Activated CD8-positive, alpha-beta memory T cell treated with anti-CD3 and anti-CD28 coated beads for 4 hours (primary cell): ENCODE data around the gene HAAO.

Experiments used
- DNase-seq, 2 donors: peaks; one replicate each; pipeline ENCODE4 v3.0.0-alpha.2; 2020; ENCODE audit warnings: low read depth in 2 of 2

Gene HAAO

DNA sequence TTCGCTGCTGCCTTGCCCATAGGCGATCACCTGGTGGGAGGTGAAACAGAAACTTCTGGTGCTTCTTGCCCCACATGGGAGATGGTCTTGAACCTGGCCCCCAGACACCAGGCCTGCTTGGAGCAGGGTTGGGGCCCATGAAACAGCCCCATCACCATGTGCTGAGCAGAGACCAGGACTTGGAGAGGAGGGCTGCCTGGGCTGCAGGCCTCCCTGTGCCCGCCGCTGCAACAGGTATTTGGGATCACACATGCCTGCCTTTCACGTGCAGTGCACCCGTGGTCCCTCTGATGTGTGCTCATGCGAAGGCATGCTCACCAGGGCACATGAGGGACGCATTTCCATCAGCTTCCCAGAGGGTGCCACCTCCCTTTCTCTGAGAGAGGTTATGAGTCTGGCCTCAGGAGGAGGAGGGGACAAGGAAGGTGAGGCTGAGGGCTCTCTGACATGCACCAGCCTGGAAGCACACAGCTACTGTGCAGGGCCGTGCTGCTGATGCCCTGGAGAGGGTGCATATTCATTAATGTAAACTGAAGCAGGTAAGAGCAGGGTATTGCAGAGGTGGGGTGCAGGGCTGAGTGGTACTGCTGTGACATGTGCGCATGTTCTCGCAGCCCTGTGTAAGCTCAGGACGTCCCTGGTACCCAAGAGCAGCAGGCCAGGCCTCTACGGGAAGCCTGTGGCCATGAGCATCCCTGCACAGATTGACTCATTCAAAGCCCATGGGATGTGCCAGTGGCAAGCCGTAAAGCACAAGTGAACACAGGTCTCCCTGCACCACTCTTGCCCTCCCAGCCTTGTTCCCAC is 24.3 kb downstream of the HAAO start:
- no peak for DNase-seq

DNA sequence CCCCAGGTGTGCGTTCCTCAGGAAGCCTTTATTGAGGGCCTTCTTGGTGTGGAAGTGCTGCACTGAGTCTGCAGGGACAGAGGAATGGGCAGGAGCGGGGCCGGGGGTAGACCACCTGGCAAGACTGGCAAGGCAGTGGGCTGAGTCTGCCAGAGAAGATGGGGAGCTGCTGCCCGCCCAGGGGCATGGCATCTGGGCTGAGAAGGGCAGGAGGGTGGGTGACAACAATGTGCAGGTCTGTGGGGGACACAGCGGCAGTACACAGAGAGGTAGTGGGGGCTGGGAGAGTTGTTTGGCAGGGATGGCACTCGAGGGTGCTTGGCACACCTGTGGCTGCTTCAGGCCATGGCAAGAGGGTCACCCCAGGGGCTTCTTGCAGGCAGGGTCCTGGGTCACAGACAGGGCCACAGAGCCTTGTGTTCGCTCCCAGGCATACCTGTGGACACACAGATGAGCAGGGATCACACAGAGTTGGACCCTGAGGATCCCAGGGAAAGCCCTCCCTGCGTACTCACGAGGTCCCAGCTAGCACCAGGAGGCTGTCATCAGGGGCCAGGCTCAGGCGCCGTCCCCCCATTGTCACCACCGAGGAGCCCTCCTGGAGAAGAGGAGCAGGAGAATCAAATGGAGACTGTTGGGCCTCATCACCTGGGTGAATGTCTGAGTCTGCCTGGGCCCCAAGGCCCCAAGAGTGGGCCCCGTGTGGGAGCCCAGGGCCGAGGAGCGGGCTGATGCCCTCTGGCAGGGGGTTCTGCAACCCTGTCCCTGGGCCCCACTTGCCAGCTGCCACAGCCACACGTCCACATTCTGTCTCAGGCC is 25.1 kb downstream of the HAAO start:
- no peak for DNase-seq

DNA sequence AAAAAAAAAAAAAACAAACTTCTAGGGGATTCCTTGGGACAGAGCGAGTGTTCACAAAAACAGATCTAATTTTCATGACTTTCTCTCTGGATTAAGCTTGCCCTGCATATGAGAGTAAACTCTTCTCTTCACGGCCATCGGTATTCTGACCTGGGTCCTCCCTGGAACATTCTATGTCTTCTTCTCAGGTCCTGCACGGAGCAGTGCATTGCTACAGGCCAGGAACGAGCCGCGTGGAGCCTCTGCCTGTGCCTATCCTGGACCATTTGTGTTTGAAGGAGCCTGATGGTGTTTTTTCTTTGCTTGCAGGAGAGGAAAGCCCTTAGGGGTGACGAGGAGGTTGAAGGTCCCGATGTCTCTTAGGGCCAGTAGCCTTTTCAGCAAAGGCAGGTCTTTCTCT is 26.7 kb downstream of the HAAO start:
- DNase-seq = no peak

DNA sequence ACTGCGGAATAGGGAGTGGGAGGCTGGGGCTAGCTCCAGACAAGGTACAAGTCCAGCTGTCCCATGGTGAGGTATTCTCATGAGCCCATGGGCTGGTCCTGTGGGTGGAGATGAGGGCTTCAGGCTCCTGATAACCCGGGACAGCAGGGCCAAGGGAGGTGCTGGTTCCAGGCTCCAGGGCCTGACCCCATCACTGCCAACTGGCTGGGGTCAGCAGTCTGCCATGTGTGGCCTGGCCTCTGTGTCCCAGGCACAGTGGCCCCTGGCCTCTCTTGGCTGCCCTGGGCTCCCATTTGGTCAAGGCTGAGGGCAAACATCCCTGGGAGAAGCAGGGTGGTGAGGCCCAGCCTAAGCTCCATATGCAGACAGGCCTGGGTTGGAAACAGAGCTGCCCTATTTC is 27.5 kb downstream of the HAAO start:
- no peak for DNase-seq

DNA sequence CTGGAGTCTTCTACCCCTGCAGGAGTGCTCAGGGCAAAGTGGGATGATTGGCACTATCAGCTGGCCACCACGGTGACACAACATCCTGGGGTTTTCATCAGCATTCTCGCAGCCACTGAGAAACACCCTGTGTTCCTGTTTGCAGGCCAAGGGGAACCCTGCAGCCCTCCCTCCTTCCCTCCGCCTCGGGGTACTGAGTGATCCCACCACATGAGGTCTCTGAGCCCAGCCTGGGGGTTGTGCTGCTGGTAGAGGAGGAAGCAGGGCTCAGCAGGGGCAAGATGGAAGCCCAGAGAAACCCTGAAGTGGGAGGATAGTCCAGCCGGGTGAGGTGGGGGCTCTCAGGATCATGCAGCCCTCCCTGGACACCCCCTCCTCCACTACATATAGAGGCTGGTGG is 28.3 kb downstream of the HAAO start, which contains the start of gene OXER1:
Gene OXER1, minus strand, starts transcription at position 40 of the 400 bp plus-strand sequence. CDS start 73 bp downstream, outside the sequence.
- no peak for DNase-seq

DNA sequence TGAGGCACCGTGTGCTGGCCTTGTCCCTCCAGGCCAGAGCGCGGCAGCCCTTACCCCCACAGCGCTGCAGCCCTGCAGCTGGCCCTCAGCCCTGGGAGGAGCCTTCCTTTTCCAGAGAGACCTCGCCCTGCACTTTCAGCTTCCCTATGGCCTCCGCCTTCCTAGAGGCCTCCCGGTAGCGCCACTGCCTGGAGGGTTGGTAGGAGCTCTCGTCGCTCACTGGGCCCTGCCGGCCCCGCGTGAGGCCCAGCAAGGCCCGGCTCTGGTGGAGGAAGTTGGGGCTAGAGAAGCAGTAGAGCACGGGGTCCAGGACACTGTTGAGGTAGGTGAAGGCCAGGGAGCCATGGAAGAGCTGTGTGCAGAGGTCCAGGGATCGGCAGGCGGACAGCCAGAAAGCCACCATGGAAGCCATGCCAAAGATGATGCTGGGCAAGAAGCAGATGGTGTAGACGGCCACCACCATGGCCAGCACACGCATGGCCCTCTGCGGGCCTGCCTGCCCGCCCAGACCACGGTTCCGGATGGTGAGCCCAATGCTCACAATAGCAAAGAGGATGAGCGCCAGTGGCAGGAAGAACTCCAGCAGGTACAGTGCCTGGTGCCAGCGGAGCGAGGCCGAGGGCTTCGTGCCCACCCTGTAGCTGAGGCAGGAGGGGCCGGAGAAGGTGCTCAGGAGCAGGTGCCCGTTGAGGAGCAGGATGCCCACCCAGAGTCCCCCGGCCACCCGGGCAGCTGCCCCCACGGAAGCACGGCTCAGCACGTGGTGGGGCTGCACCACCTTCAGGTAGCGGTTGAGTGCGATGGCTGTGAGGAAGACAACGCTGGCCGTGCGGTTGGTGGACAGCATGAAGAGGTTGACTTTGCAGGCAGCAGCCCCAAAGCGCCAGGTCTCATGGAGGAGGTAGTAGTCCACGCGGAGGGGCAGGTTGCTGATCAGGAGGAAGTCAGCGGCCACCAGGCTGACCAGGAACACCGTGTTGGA is 29.3 kb downstream of the HAAO start:
- no peak for DNase-seq

DNA sequence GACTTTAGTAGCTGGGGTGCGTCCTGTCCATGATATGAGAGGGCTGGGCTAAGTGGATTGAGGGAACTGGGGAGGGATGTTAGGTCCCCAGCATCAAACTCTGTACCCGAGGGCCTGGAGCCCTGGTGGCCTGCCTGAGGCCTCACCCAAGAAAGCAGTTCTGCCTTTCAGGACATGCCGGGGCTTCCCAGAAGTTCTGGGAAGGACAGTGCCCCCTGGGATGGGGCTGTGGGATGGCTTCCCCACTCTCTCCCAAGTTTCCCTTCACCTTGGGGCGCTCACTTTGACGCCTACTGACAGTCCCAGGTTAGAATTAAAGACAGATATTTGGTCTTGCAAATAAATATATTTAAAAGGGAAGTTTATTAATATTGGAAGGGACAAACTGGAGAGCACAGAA is 30.2 kb downstream of the HAAO start:
- no peak for DNase-seq

DNA sequence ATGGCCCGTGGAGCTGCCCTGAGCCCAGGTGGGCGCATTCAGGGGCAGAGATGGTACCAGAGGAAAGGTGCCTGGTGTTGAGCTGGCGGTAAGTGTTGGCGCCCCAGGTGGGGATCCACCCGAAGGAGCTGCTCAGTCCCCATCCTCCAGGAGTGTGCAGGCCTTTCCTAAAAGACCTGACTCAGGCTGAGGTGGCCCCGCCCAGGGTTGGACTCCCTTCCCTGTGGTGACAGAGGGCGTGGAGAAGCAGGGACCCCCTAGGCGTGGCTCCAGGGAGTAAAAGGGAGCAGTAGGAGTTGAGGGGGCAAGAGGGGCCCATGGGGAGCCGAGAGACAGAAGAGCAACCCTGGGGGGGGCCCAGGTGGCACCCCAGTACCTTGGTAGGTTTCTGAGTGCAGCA is 30.8 kb downstream of the HAAO start:
- DNase-seq = no peak

DNA sequence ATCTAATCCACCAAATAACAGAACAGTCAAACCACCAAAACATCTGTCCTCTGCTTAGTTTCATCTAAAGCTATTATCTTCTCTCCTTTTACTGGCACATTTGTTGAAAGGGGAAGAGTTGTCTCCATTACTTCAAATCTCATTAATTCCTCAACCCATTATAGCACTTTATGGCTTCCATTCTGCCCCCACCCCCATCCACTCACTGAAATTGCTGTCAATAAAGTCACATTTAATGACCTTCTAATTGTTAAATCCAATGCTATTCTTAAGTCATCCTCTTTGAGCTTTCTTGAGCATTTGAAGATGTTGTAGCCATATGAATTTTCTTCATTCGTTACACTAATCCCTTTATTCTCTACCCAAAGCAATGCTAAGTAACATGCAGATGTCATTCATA is 33.6 kb downstream of the HAAO start:
- no peak for DNase-seq

DNA sequence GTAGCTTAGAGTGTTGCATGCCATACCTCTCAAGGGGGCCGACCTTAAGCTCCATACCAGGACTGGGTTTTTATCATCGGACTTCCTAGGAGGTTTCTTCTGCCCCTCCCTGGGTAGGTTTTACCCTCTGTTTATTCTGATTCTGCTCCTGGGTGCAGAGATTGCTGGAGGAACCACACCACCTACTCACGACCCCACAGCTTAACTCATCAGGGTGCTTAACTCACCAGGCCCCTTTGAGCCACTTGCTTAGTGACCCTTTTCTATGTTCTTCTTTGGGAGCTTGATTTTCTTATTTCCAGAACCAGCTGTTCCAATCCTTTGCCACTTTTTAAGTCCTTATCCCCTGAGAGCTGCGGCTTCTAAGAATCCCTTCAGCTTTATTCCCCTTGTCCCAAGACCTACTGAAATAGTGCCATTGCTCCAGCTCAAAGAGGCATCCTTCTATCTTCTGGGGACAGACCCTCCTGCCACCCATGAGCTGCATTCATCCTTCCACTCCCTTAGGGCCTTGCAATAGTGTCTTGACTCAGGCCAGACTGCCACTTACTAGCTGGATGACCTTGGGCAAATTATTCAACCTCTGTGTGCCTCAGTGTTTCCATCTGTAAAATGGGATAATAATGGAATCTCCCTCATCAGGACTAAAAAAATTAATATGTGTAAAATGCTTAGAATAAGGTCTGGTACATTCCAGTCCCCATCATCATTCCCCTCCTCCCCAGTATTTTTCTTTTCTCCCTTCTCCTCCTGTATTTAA is 34.2 kb downstream of the HAAO start:
- no peak for DNase-seq

DNA sequence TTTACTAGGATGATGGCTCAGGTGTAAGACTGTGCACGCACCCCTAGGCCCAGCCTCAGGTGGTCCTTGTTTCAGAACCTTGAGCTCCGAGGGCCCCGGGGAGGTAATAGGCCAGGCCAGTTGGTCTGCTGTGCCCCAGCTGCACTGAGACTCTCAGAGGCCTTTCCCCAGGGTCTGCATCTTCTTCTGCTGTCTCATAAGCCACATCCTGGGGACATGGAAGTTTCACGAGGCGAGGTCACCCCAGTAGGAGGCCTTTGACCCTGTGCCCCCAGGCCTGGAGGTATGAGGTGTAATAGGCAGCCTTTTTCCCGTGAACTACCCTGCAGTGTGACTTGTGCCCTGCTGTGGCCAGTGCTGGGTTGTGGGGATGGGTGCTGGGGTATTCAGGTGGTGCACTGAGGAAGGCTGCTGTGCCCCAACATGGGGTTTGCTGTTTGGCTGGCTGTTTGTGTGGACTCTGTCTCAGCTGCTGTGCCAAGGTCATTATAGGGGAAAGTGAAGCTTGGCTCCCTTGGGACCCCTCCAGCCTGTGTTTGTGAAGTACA is 35.3 kb downstream of the HAAO start:
- no peak for DNase-seq

DNA sequence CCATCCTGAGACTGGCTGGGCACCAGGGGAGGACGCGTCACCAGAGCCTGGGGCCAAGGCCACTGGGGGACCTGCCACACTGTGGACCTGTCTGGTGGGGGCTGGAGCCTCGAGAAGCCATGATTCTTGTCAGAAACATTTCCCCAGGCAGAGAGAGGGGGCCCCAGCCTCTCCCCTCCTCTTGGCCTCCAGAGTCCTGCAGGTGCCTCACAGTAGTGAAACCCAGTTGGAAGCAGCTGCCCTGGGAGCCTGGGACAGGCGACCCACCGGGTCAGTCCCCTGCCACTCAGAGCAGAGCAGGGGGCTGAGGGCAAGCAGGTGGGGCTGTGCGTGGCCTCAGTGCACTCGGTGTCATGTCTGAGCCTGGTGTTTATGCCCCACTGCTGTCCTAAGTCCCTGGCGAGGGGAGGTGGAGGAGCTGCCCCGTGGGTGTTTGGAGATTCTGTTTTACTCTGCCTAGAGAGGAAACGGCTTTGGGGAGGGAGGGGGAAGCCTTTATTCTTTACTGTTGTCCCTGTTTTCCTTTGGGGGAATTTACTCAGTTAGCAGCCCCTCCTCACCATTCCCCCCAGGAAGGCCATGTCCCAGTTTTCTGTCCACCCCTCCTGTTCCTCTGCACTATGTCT is 36.1 kb downstream of the HAAO start:
- no peak for DNase-seq

DNA sequence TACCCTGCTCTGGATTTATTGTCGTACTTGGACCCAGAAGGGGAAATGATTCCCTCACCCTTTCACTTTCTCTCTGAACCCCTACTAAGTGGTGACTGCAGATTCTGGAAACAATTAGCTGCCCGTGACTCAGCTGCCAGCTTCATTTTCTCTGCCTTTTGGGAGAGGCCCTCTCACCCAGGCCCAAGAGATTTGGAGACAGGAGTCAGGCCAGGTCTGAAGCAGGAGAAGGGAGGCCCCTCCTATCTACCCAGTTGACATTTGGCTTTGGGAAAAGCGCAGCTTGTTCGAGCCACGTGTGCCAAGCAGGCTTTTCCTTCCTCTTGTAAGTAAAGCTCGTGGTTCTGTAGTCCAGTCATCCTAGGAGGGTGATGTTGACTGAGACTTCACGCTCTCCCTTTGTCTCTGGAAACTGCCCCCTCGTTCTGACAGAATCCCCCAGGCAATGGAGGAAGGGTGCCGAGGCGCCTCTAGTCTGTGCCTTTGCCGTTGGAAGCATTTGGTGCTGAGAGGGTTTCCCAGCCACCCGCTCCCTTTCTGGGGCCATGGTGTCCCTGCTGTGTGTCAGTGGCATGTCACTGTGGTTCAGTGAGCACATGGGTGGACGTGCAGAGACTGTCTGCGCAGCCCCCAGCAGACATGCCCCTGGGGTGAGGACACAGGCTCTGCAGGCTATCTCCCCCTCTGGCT is 37.0 kb downstream of the HAAO start:
- DNase-seq = no peak

DNA sequence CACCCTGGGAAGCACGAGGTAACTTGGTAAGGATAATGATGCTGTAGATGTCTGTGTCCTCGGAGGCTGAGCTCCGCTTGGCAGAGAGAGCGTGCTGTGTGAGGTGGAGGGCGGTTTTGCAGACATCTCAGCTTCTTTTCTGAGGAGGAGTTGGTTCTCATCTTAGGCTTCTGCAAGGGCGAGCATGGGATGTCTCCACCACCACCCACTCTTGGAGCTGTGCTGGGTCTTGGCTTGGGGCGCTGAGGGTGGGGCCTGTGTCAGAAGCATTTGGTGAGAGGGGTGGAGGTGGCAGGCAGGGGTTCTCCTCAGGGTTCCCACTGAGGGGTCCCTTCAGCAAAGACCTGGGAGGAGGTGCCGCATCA is 37.6 kb downstream of the HAAO start:
- DNase-seq = no peak

DNA sequence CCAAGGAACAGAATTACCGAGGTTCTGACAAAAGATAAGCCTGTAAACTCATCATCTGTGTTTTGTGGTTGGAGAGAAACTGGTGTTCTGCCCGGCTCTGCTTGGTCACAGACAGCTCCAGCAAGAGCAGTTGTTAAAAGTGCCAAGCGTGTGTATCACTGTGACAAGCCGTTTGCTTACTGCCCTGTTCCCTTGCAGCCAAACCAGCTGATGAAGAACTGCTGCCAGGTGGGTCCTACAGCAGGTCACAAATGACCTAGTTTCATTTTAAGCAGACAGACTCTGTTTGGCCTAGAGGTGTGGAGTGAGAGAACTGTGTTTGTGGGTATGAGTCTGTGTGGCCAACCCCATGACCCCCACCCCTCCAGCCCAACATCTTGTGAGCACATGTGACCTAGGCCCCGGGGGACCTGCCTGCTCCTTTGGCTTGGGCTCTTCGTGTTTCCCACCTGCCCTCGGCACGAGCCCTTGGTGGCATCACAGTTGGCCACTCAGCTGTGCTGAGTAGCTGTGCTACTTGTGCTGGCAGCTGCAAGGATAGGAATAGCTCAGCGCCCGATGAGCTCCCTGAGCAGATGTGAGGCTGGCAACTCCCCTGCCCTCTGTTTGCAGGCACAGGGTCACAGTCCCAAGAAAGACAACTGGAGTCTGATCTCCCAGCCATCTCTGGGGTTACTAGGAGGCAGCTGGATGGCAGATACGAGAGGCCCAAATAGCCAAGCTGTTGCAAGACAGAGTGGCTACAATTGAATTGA is 38.2 kb downstream of the HAAO start:
- DNase-seq = no peak

DNA sequence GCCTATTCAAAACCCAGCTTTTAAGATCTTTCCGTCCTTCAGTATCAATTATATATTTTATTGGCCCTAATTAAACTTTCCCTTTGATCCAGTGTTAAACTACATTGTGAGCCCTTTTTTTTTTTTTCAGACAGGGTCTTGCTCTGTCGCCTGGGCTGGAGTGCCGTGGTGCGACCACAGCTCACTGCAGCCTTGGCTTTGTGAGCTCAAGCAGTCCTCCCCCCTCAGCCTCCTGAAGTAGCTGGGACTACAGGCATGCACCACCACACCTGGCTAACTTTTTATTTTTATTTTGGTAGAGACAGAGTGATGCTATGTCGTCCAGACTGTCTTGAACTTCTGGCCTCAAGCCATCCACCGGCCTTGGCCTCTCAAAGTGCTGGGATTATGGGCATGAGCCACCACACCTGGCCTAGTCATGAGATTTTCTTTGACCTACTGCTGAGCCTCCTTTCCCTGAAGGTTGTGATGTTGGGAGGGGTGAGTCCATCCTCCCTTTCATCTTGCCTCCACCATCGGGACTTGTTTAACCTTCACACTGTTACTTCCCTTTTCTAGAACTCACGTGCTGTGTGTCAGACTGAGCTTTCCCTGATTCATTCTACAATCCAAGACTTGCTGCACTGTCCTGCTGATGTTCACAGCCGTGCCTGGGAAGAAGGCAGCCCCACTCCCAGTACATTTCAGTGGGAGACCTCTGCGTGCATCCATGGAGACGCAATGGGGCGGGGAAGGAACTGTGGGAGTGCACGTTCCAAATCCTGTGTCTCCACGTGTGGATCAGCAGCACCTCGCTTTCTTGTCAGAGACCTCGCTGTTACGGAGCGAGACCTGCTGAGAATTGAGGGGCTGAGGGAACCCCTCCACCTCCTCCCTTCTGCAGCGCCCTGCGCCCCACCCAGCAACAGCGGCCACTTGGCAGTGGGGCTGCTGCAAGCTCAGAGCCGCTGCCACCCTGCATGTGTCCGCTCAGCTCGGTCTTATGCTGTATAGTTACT is 39.3 kb downstream of the HAAO start:
- no peak for DNase-seq

DNA sequence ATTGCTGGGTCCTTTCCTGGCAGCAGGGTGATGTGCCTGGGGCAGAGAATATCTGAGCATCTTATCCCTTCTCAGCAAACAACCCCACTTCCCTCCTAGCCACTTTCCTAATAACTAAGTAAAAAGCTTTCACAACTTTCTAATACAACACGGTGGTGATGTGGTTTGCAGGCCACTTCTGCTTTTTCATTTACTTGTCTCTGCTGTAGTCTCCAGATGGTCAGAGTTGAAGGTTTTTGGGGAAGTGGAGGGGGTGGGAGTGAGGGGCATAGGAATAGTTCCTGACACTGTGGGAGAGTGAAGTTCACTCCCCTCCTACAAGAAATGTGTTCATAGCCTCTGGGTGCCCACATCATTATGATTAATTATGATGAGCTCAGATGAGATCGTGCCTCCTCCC is 40.1 kb downstream of the HAAO start:
- no peak for DNase-seq

DNA sequence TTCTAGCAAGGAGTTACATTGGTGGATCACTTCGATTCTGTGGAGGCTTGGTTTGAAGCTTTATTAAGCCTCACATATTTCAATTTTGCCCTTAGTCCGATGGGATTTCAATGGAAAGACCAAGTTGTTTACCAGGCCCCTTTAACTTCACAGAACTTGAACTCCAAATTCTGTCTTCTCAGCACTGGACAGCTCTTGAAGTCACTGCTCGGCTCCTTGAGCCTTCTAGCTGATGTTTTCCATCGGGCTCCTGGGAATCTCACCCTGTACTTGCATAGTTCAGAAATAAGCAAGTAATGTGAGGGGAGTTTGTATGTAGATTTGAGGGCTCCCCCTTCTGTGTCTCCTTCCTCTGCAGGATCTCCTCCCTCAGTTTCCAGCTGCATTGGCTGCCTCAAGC is 43.5 kb downstream of the HAAO start:
- no peak for DNase-seq
